Measurements from ENCODE around the gene B9D1.

GRCh38 chr17:19331134-19331533 is 31.4 kb downstream of the B9D1 start:
- no peak for TF ChIP-seq TCF7 (IDR thresholded peaks at IDR 0.05; ENCODE audit: borderline replicate concordance)
- no peak for TF ChIP-seq FOXJ3 (CRISPR knock-in tag; IDR thresholded peaks at IDR 0.05)
- no peak for TF ChIP-seq ATF3 (IDR thresholded peaks at IDR 0.05)
- no peak for TF ChIP-seq ATF3 (CRISPR knock-in tag; conservative IDR thresholded peaks at IDR 0.05)
- TF ChIP-seq TFE3 (CRISPR knock-in tag; IDR thresholded peaks at IDR 0.05) = no peak
- no peak for TF ChIP-seq HNRNPLL (IDR thresholded peaks at IDR 0.05; ENCODE audit: low read depth, low read length, poor library complexity, severe bottlenecking)
- no peak for TF ChIP-seq CTCF (IDR thresholded peaks at IDR 0.05 in 2 of 3, conservative IDR thresholded peaks at IDR 0.05 in 1 of 3; ENCODE audit: insufficient read depth in 2 of 3, low read depth in 1 of 3, low read length in 3 of 3)
- TF ChIP-seq RBM39 (optimal IDR thresholded peaks at IDR 0.05; ENCODE audit: low read depth, low read length) = no peak
- no peak for TF ChIP-seq ZNF239 (CRISPR knock-in tag; IDR thresholded peaks at IDR 0.05)
- TF ChIP-seq ZNF639 (CRISPR knock-in tag; conservative IDR thresholded peaks at IDR 0.05 in 1 of 2, IDR thresholded peaks at IDR 0.05 in 1 of 2) = no peak
- no peak for TF ChIP-seq SPI1 (IDR thresholded peaks at IDR 0.05; ENCODE audit: borderline replicate concordance, low read depth, low read length)
- no peak for TF ChIP-seq FOSL1 (tag; conservative IDR thresholded peaks at IDR 0.05)

Measured in K562 (cell line).